ENCODE data around the gene CORT. TPM values are rescaled to one million over a fixed set of nuclear protein-coding genes. Genes with fewer than 3 reads are reported as not detected.

CORT gene
- total RNA-seq, 4 donors from 2014 or later = not detected

DNA sequence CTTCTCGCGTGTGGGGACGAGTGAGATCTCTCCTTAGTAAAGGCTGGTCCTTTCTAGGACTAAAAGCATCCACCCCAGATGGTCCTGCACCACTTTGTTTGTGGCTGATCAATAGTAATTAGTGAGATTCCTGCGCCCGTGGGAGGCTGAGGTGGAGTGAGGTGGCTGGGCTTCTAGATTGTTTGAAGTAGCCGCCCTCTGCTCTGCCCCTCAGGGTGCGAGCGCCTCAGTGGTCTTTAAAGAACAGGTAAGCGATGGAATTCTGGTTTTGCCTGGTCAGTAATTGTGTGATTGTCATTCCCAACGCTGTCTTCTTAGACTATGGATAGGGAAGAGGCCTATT is 45.6 kb downstream of the CORT start:
- H3K4me1 ChIP-seq = peaks cover 24% of the 10 kb centered on the region
- no peaks in the 10 kb centered on the region for H3K27me3 ChIP-seq
- H3K9me3 ChIP-seq = no peaks in the 10 kb centered on the region
- H3K36me3 ChIP-seq = no peaks in the 10 kb centered on the region
- TF ChIP-seq POLR2AphosphoS5 (IDR thresholded peaks at IDR 0.05) (no peak), EP300 (IDR thresholded peaks at IDR 0.05) (no peak), POLR2A (IDR thresholded peaks at IDR 0.05) (no peak)
- TF ChIP-seq, protein P1, sequence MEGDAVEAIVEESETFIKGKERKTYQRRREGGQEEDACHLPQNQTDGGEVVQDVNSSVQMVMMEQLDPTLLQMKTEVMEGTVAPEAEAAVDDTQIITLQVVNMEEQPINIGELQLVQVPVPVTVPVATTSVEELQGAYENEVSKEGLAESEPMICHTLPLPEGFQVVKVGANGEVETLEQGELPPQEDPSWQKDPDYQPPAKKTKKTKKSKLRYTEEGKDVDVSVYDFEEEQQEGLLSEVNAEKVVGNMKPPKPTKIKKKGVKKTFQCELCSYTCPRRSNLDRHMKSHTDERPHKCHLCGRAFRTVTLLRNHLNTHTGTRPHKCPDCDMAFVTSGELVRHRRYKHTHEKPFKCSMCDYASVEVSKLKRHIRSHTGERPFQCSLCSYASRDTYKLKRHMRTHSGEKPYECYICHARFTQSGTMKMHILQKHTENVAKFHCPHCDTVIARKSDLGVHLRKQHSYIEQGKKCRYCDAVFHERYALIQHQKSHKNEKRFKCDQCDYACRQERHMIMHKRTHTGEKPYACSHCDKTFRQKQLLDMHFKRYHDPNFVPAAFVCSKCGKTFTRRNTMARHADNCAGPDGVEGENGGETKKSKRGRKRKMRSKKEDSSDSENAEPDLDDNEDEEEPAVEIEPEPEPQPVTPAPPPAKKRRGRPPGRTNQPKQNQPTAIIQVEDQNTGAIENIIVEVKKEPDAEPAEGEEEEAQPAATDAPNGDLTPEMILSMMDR (IDR thresholded peaks at IDR 0.05) = no peak
- DNase-seq (ENCODE audit: low spot score in 2 of 2) = no peak
- peak overlapping the region; percentile 33 for H3K4me3 ChIP-seq
- 60% methylated on average over 10 of the region's 10 CpGs for WGBS
- peak overlapping the region; percentile 87 for H3K27ac ChIP-seq

DNA sequence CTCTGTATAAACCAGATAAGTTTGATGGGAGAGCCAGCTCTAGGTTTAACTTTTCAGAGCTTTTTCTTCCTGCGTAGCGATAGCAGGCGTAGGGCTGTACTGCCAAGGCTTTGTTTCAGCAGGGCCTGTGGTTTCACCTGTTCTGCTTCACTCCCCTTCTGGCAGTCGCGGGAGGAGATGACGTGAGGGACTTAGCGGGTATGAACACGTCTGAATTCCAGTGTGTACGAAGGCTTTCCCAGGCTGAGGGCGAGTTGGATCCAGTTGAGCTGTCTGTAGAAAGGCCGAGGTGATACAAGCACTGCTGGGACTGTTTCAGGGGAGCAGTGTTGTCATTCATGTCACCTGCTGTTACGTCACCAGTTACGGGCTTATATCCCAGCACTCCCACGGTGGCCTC is 46.1 kb downstream of the CORT start:
- Histone ChIP-seq H3K9me3 (no peaks in the 10 kb centered on the region), H3K36me3 (no peaks in the 10 kb centered on the region), H3K4me3 (no peak overlapping the region), H3K27me3 (no peaks in the 10 kb centered on the region), H3K27ac (peak overlapping the region; percentile 87), H3K4me1 (peaks cover 26% of the 10 kb centered on the region)
- 56% methylated on average over 14 of the region's 14 CpGs for WGBS
- DNase-seq (ENCODE audit: low spot score in 2 of 2) = peak in 1 of 2 donors; percentile 73
- TF ChIP-seq EP300 (IDR thresholded peaks at IDR 0.05) = no peak
- TF ChIP-seq, protein P1 (IDR thresholded peaks at IDR 0.05) = no peak
- TF ChIP-seq POLR2AphosphoS5 (IDR thresholded peaks at IDR 0.05) = no peak

DNA sequence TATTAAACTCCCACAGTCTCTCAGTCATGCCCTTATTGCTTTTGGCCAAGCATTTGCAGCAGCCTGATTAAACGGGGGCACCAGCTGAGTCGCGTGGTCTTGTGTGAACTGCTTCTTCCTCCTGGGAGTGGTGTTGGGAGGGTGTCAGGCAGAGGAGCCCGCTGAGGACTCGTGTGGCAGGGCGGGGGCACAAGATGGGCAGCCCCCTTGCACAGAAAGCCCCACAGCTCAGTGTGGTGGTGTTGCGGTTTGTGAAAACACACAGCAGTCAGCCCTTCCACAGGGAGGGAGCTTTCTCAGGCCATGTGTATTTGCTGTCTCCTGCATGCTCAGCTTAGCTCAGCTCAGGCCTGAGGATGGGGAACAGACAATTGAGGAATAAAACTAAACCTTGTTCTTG is 47.3 kb downstream of the CORT start:
- DNase-seq (ENCODE audit: low spot score in 2 of 2) = no peak
- Histone ChIP-seq H3K27ac (peak overlapping the region; percentile 8), H3K4me3 (no peak overlapping the region), H3K27me3 (no peaks in the 10 kb centered on the region), H3K36me3 (no peaks in the 10 kb centered on the region), H3K9me3 (no peaks in the 10 kb centered on the region), H3K4me1 (peaks cover 27% of the 10 kb centered on the region)
- TF ChIP-seq, protein P1 (IDR thresholded peaks at IDR 0.05) = no peak
- TF ChIP-seq EP300 (IDR thresholded peaks at IDR 0.05) (no peak), POLR2A (IDR thresholded peaks at IDR 0.05) (no peak)
- 87% methylated on average over 7 of the region's 7 CpGs for WGBS

DNA sequence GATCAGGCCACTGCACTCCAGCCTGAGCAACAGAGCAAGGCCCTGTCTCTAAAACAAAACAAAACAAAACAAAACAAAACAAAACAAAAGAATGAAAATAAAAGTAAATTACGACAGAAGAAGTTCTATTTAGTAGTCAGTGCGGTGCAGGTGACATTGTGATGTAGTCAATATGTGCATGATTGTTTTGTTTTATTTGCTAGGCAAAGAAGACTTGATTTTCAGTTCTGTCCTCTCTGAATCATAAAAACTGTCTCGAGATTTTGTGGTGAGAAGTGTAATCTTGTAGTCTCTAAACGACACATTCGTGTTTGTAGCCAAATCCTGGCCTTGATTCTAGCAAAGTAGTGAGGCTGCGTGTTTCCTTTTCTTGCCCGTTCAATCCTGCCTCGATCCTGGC is 48.4 kb downstream of the CORT start:
- no peak for TF ChIP-seq POLR2A (IDR thresholded peaks at IDR 0.05)
- TF ChIP-seq, protein P1 (IDR thresholded peaks at IDR 0.05) = no peak
- Histone ChIP-seq H3K4me3 (no peak overlapping the region), H3K27ac (no peak overlapping the region), H3K4me1 (peaks cover 30% of the 10 kb centered on the region), H3K9me3 (no peaks in the 10 kb centered on the region), H3K36me3 (no peaks in the 10 kb centered on the region), H3K27me3 (no peaks in the 10 kb centered on the region)
- no peak for DNase-seq (ENCODE audit: low spot score in 2 of 2)
- 86% methylated on average over 8 of the region's 8 CpGs for WGBS

Other genes with a start within 250 kb of the CORT start
- gene KIF1B, start 239.5 kb upstream of the CORT start, total RNA-seq = 10 to 100 TPM; 46.0 to 88.0 (median 51.2) TPM
- gene PGD, start 51.0 kb upstream of the CORT start, total RNA-seq = 10 to 100 TPM; 42.3 to 78.8 (median 77.7) TPM
- 1 to 10 TPM in 2 of 4 donors, under 1 TPM in 1, not detected in 1; 0.62 to 3.6 (median 2.5) TPM for gene CENPS, start 19.6 kb upstream of the CORT start, total RNA-seq
- gene DFFA, start 22.5 kb downstream of the CORT start, total RNA-seq = 10 to 100 TPM; 16.4 to 21.3 (median 20.2) TPM
- 10 to 100 TPM; 14.6 to 19.0 (median 17.6) TPM for gene PEX14, start 24.9 kb downstream of the CORT start, total RNA-seq